DMS 273 (cell line): ENCODE data around the gene KIAA1328.
"Not testable (repeated sequence)": the region's sequence is repeated elsewhere in the genome, so short reads cannot be mapped to it uniquely, and the experiment has no call there.

ENCODE experiments used
- DNase-seq: peaks from one replicate; lab custom pipeline; 2025; ENCODE audit not compliant: unreplicated experiment; lab: John Stamatoyannopoulos, UW

Gene KIAA1328

GRCh38 chr18:36828630-36829361 is at the start of gene KIAA1328, which contains the start of gene TPGS2:
TSS of gene KIAA1328 (plus strand) at chr18:36829127. CDS start at chr18:36829139, 12 bp downstream.
TSS of gene TPGS2 (minus strand) at chr18:36829002. CDS start at chr18:36828767, 235 bp downstream.
- peak; percentile 96 for DNase-seq

- DNase-seq: no peak
These were observed 48.2 kb upstream of the KIAA1328 start for GRCh38 chr18:36780748-36781147.

- no peak for DNase-seq
These were observed 46.2 kb upstream of the KIAA1328 start for GRCh38 chr18:36782710-36783109.

DNA sequence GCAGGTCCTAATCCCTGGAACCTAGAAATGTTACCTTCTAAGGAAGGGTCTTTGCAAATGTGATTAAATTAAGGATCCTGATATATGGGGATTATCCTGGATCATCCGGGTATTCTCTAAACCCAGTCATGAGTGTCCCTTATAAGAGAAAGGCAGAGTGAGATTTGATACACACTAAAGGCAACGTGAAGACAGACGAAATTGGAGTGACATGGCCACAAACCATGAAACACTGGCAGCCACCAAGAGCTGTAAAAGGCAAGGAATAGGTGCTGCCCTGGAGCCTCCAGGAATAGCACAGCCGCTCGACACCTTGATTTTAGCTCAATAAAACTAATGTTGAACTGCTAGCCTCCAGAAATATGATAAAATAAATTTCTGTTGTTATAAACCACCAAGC is 45.1 kb upstream of the KIAA1328 start:
- DNase-seq: no peak

- no peak for DNase-seq
These were observed 42.2 kb upstream of the KIAA1328 start for GRCh38 chr18:36786686-36787085.

- no peak for DNase-seq
These were observed 36.2 kb upstream of the KIAA1328 start for GRCh38 chr18:36792634-36793283.

GRCh38 chr18:36798738-36799473 is 30.0 kb upstream of the KIAA1328 start:
- DNase-seq: no peak

DNA sequence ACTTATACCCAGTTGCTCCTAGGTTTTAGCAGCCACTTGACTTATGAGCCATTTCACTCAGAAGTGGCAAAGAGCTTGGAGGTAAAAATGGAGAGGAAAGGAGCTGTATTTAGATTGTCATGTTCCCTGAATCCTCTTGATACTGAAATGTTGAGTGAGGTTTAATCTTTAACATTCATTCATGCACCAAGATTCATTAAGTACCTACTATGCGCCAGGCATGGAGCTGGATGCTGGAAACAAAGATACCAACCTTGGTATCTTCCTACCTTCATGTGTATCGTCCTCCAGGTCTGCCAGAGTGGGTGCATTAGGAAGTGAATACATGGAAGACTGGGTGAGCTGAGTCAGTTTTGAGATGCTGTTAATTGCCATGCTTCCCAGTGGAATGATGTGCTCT is 23.8 kb upstream of the KIAA1328 start:
- DNase-seq: no peak

- DNase-seq: no peak
These were observed 20.2 kb upstream of the KIAA1328 start for GRCh38 chr18:36808681-36809080.

DNA sequence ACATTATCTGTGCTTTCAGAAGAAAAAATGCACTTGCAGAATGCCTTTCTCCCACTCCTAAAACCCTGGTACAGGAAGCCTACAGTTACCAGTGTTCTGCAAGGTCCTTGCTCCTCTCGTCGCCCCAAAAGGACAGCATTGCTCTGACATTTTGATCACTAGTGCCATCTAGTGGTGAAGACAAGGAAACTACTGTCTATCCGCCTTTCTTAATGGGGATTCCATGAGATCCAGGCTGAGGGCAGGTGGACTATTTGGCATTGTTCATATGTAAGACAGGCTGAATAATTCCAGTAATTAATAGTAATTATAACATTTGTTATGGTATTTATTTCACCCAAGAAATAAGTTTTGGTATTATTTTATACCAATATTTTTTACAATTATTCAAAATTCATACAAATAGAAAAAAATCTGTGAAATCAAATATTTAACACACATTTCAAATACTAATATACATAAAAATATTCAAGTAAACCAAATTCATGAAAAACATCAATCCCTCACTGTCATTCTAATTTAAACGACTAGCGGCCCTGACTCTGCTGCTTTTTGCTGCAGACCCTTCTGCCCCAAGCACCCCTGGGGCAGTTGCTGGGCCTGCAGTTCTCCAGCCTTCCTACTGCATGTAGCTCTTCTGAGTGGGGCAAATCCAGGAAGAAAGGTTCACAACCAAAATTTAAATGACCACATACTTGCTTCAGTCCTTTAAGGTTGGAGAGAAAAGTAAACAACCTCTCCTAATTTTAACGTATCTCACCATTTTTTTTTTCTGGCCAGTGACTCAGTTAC is 19.1 kb upstream of the KIAA1328 start:
- DNase-seq: peak; percentile 83

DNA sequence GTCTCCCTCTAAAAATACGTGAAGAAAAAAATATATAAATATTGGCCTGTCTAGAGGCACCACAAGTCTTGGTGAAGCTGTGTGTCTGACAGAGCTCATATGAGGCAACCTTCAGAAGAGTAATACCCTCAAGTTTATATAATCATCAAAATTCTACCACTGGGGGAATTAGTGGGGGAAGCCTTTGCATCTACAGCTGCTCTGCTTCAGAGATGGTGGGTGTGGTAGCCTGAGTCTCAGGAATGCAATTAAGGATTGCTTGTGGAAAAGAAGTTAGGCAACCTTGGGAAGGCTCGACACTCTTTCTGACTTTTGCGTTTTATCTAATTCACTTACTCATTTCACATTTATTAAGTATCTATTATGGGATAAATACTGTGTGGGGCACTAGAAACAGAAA is 17.5 kb upstream of the KIAA1328 start:
- no peak for DNase-seq

DNA sequence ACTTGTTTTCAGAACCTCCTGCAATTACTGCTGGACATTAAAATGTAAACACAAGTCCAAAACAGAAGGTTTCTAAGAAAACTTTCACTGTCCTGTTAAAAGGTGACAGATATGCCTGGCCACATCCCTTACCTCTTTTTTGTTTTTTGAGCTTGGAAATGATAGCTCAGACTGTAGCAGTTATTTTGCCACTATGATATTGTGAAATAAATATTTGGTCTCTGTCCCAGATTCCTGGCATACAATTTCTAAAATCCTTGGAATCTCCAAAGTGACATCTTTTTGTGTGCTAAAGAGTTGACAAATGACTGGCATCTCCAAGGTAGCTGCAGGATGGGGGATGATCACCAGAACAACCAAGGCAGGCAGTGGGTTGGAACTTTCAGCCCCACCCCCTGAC is 17.0 kb upstream of the KIAA1328 start:
- no peak for DNase-seq

- DNase-seq: no peak
These were observed 16.2 kb upstream of the KIAA1328 start for GRCh38 chr18:36812678-36813077.

DNA sequence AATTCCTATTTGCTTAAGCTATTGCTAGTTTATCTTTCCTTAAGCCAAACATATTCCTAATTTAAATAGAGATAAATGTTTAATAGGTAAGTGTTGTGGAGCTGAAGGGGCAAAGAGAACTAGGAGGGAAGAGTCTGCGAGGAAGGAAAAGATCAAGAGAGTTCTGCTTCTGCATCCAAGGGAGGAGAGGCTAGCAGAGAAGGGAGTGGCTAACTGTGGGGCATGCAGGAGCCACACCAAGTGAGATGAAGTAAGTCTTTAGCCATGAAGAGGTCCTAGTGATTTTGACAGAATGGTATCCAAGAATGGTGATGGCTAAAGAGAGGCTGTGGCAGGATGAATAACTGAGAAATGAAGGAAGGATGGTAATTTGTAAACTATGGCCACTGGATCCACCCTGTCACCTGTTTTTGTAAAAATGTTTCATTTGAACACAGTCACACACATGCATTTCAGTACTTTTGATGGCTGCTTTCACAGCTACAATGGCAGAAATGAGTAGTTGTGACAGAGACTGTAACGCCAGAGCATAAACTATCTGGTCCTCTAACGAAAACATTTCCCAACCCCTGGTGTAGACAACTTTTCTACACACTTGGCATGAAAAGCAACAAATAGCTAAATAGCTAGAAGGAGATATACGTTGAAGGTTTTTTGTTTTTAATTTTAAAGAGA is 15.7 kb upstream of the KIAA1328 start:
- DNase-seq: no peak

GRCh38 chr18:36813824-36814223 is 15.1 kb upstream of the KIAA1328 start:
- no peak for DNase-seq

DNA sequence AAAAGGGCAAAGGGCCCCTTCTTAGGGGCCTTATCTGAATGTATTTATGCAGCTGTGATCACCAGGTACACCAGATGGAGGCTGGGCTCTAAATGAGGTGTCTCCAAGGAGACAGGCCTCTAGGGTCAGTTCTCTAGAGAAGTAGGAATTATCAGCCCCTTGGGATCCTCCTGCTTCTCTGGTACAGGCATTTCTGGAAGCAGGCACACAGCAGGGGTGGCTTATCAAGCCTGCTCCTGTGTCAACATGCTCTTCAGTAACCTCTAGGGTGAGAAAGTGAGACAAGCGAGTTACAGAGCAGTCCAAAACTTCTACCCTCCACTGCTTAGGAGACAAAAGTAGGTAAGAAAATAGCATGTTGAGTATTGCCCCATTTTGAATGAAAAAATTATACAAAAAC is 13.9 kb upstream of the KIAA1328 start:
- DNase-seq: peak; percentile 86

DNA sequence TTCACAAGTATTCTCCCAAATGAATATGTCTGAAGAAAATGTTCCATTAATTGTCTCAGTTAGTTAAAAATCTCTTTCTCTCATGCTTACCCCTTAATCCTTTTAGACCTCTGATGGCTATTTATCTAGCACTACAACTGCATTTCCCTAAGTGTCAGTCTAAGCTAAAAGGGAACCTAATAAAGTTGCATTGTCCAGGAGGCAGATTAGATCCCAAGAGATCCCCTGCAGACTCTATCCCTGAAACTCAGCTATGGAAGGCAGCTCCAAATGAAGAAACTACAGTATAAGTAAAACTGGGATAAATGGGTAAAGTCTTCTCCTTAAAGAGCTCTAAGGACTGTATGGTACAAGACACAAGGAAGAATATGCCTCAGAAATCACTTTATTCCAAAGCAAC is 12.8 kb upstream of the KIAA1328 start:
- not testable (repeated sequence) for DNase-seq

GRCh38 chr18:36817039-36817438 is 11.9 kb upstream of the KIAA1328 start:
- DNase-seq: no peak

- DNase-seq: no peak
These were observed 10.3 kb upstream of the KIAA1328 start for GRCh38 chr18:36818652-36819051.

DNA sequence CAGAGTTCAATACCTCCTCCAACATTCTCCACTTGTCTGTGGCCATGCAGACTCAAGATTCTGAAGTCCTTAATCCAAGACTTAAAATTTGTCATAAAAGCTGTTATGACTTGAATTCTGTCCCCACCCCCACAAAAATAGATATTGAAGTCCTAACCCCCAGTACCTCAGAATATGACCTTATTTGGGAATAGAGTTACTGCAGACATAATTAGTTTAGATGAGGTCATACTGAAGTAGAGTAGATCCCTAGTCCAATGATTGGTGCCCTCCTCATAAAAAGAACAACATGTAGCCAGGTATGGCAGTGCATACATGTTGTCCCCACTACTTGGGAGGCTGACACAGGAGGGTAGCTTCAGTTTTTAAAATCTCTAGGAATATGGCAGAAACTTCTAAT is 9.3 kb upstream of the KIAA1328 start:
- no peak for DNase-seq

DNA sequence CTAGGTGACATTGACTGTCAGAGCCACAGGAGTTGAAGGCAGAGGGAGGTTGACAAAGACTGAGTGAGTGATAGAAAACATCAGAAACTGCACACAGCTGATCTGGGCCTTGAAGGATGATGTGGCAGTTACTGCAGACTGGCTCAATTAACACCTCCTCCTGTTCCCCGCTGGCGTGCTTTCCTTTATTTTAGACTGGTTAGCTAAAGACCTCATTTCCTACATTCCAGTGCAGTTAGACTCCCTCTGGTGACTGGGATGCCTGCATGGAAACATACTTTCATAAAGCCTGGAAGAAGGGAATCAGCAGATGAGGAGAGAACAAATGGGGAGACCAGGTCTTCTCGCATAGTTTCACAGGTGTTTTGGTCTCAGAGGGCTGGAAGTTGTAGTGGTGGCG is 7.2 kb upstream of the KIAA1328 start:
- DNase-seq: no peak
